Measurements from ENCODE around the gene RND2.
A peak's percentile ranks its signal among the peaks of the same experiment; 100 is the strongest.

Gene RND2

GRCh38 chr17:43006639-43007551 lies 18.1 kb upstream of the RND2 start, which contains the start of gene IFI35:
IFI35 (plus strand) TSS chr17:43006784; CDS start chr17:43006948, 164 bp downstream.
- DNase-seq: peak; percentile 82

- DNase-seq: no peak
These were observed 14.2 kb upstream of the RND2 start for GRCh38 chr17:43010667-43011308.

GRCh38 chr17:43011728-43012472 lies 13.1 kb upstream of the RND2 start:
- no peak for DNase-seq

- DNase-seq: no peak
These were observed 11.7 kb upstream of the RND2 start for GRCh38 chr17:43013296-43013695.

- DNase-seq: no peak
These were observed 10.9 kb upstream of the RND2 start for GRCh38 chr17:43014020-43014648.

GRCh38 chr17:43014649-43015542 lies 10.1 kb upstream of the RND2 start:
- no peak for DNase-seq

GRCh38 chr17:43015579-43015978 lies 9.5 kb upstream of the RND2 start:
- no peak for DNase-seq

- DNase-seq: no peak
These were observed 8.8 kb upstream of the RND2 start for GRCh38 chr17:43016216-43016615.

- peak; percentile 47 for DNase-seq
These were observed 6.8 kb upstream of the RND2 start for GRCh38 chr17:43018008-43018853.

- no peak for DNase-seq
These were observed 6.1 kb upstream of the RND2 start for GRCh38 chr17:43018932-43019331.

- DNase-seq: no peak
These were observed 5.6 kb upstream of the RND2 start for GRCh38 chr17:43019418-43019817.

GRCh38 chr17:43020030-43020621 lies 4.9 kb upstream of the RND2 start:
- no peak for DNase-seq

GRCh38 chr17:43020789-43021740 lies 4.0 kb upstream of the RND2 start:
- DNase-seq: peak; percentile 38

- DNase-seq: peak; percentile 55
These were observed 3.1 kb upstream of the RND2 start, which contains the start of gene VAT1 for GRCh38 chr17:43021741-43022512. VAT1 (minus strand) TSS chr17:43022385; CDS start chr17:43022322, 63 bp downstream.

GRCh38 chr17:43025290-43025657 lies 243 bp downstream of the RND2 start:
- no peak for DNase-seq

GRCh38 chr17:43025766-43026537 lies 921 bp downstream of the RND2 start:
- no peak for DNase-seq

- no peak for DNase-seq
These were observed 1.6 kb downstream of the RND2 start for GRCh38 chr17:43026595-43026994.
